Measurements from ENCODE around the gene KIAA1755. TPM values are rescaled to one million over a fixed set of nuclear protein-coding genes. Genes with fewer than 3 reads are reported as not detected.

KIAA1755 gene
- total RNA-seq, 1 donor from 2014 or later, result not detected

GRCh38 chr20:38180781-38181180 lies 79.8 kb downstream of the KIAA1755 start:
- H3K27ac Mint-ChIP-seq, result no peak overlapping the region
- ATAC-seq (ENCODE audit: low read depth) (no peak), DNase-seq (no peak)
- H3K4me3 Mint-ChIP-seq, result no peak overlapping the region
- no peaks in the 10 kb centered on the region for H3K9me3 Mint-ChIP-seq
- H3K27me3 Mint-ChIP-seq, result peaks cover 21% of the 10 kb centered on the region
- CTCF ChIA-PET, result no interaction called here
- POLR2A ChIA-PET, result no interaction called here
- no peaks in the 10 kb centered on the region for H3K36me3 Mint-ChIP-seq (ENCODE audit: low read depth)
- intact Hi-C loops (cut with micrococcal nuclease), result no loop called here
- H3K4me1 Mint-ChIP-seq, result peaks cover 5% of the 10 kb centered on the region
- TF ChIP-seq CTCF (IDR thresholded peaks at IDR 0.05), result no peak

DNA sequence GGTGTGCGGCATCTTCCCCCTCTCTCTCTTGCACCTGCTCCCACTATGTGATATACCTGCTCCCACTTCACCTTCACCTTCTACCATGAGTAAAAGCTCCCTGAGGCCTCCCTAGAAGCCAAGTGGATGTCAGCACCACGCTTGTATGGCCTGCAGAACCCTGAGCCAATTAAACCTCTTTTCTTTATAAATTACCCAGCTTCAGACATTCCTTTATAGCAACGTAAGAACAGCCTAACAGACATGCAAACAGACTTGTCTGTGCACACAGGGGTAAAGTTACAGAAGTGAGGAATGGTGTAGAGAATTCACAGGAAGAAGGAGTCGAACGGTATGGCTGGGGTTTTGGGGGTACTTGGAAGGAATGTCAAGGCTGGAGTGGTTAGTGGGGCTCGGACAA lies 80.7 kb downstream of the KIAA1755 start:
- H3K4me3 Mint-ChIP-seq, result no peak overlapping the region
- intact Hi-C loops (cut with micrococcal nuclease), result no loop called here
- peaks cover 20% of the 10 kb centered on the region for H3K27me3 Mint-ChIP-seq
- no peaks in the 10 kb centered on the region for H3K9me3 Mint-ChIP-seq
- no peak overlapping the region for H3K27ac Mint-ChIP-seq
- DNase-seq (no peak), ATAC-seq (ENCODE audit: low read depth) (no peak)
- CTCF ChIA-PET, result no interaction called here
- peaks cover 5% of the 10 kb centered on the region for H3K4me1 Mint-ChIP-seq
- POLR2A ChIA-PET, result no interaction called here
- no peak for TF ChIP-seq CTCF (IDR thresholded peaks at IDR 0.05)
- no peaks in the 10 kb centered on the region for H3K36me3 Mint-ChIP-seq (ENCODE audit: low read depth)

DNA sequence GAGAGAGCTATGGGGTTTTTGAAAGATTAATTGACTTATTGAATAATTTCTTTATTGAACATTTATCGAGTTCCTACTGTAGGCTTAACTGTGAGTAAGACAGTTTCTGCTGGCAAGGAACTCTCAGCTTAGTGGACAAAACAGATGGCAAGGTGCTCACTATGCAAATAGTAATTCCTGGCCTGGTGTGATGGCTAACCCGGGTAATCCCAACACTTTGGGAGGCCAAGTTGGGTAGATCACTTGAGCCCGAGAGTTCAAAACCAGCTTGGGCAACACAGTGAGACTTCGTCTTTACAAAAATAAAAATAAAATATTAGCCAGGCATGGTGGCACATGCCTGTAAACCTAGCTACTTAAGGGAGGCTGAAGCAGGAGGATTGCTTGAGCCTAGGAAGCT lies 82.0 kb downstream of the KIAA1755 start:
- ATAC-seq (ENCODE audit: low read depth), result no peak
- Mint-ChIP-seq H3K27me3 (peaks cover 16% of the 10 kb centered on the region), H3K4me3 (no peak overlapping the region), H3K36me3 (ENCODE audit: low read depth) (no peaks in the 10 kb centered on the region), H3K27ac (no peak overlapping the region), H3K4me1 (peaks cover 5% of the 10 kb centered on the region), H3K9me3 (no peaks in the 10 kb centered on the region)
- ChIA-PET CTCF (no interaction called here), POLR2A (no interaction called here)
- TF ChIP-seq CTCF (IDR thresholded peaks at IDR 0.05), result no peak
- no peak for DNase-seq
- intact Hi-C loops (cut with micrococcal nuclease), result no loop called here

DNA sequence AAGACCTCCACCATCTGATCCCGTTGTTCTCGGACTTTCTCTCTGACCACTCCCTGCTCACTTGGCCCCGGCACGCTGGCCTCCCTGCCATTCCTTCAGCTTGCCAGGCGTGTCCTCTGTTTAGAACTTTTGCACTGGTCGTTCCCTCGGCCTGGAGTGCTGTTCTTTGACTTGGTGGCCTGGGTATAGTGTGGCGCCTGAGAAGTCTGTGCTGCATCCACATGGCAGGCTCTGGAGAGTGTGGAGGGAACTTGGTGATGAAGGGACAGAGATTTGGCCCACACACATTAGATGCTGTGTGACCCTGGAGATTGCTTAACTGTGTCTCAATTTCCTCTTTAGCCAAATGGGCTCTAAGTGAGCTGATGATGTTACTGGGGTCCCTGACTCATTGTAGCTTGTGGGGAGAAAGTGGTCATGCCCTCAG lies 82.5 kb downstream of the KIAA1755 start:
- Mint-ChIP-seq H3K27me3 (peaks cover 16% of the 10 kb centered on the region), H3K9me3 (no peaks in the 10 kb centered on the region), H3K4me1 (peaks cover 5% of the 10 kb centered on the region), H3K27ac (no peak overlapping the region), H3K4me3 (no peak overlapping the region), H3K36me3 (ENCODE audit: low read depth) (no peaks in the 10 kb centered on the region)
- CTCF ChIA-PET, result no interaction called here
- ATAC-seq (ENCODE audit: low read depth), result no peak
- intact Hi-C loops (cut with micrococcal nuclease), result no loop called here
- no peak for TF ChIP-seq CTCF (IDR thresholded peaks at IDR 0.05)
- DNase-seq, result no peak
- POLR2A ChIA-PET, result no interaction called here

DNA sequence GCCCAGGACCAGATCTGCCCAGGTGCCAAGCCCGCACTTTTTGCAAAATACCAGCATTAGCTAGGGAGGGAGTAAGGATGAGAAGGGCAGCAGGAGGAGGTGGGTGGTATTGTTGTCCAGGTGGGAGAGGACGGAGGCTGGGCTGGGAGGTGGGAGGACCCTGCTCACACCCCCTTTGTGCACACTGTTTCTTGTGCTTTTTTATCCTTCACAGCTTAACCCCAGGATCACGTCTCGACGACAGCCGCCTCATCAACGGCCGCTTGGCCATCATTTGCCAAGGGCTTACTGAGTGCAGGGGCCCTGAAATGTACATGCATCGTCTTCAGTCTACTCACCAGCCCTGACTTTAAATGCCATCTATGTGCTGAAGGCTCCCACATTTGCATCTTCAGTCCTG lies 83.3 kb downstream of the KIAA1755 start:
- Mint-ChIP-seq H3K27ac (no peak overlapping the region), H3K27me3 (peaks cover 16% of the 10 kb centered on the region), H3K4me3 (no peak overlapping the region), H3K9me3 (no peaks in the 10 kb centered on the region), H3K36me3 (ENCODE audit: low read depth) (no peaks in the 10 kb centered on the region), H3K4me1 (peaks cover 5% of the 10 kb centered on the region)
- ChIA-PET CTCF (no interaction called here), POLR2A (no interaction called here)
- DNase-seq (no peak), ATAC-seq (ENCODE audit: low read depth) (no peak)
- intact Hi-C loops (cut with micrococcal nuclease), result no loop called here
- TF ChIP-seq CTCF (IDR thresholded peaks at IDR 0.05), result no peak

Measured in activated B cell treated with CpG ODN at 0.5 μM for 24 hours (primary cell).